Astrocyte of the hippocampus (primary cell): Measurements from ENCODE around the gene PRSS33.
A peak's percentile ranks its signal among the peaks of the same experiment; 100 is the strongest.

Source experiments
- DNase-seq: peaks from one replicate; pipeline ENCODE4 v3.0.0; 2011; ENCODE audit warnings: low read depth, low spot score

Gene PRSS33

GRCh38 chr16:2820836-2821486 lies 33.6 kb upstream of the PRSS33 start:
- DNase-seq: no peak

- DNase-seq: no peak
These were observed 32.8 kb upstream of the PRSS33 start for GRCh38 chr16:2819939-2820835.

GRCh38 chr16:2819179-2819938 lies 32.0 kb upstream of the PRSS33 start:
- DNase-seq: no peak

GRCh38 chr16:2818272-2818876 lies 31.0 kb upstream of the PRSS33 start:
- DNase-seq: no peak

- no peak for DNase-seq
These were observed 30.2 kb upstream of the PRSS33 start for GRCh38 chr16:2817340-2818271.

GRCh38 chr16:2816751-2817339 lies 29.5 kb upstream of the PRSS33 start, which contains the start of gene PRSS21:
TSS of gene PRSS21 (plus strand) at chr16:2817237. CDS start at chr16:2817269, 32 bp downstream.
- DNase-seq: no peak

- no peak for DNase-seq
These were observed 28.0 kb upstream of the PRSS33 start for GRCh38 chr16:2815299-2815771.

GRCh38 chr16:2814551-2815298 lies 27.4 kb upstream of the PRSS33 start:
- DNase-seq: no peak

GRCh38 chr16:2813771-2814221 lies 26.4 kb upstream of the PRSS33 start:
- no peak for DNase-seq

GRCh38 chr16:2811703-2812471 lies 24.5 kb upstream of the PRSS33 start:
- peak; percentile 45 for DNase-seq

GRCh38 chr16:2810651-2811050 lies 23.3 kb upstream of the PRSS33 start:
- no peak for DNase-seq

- DNase-seq: no peak
These were observed 21.9 kb upstream of the PRSS33 start for GRCh38 chr16:2809149-2809760.

GRCh38 chr16:2808181-2808580 lies 20.8 kb upstream of the PRSS33 start:
- no peak for DNase-seq

- no peak for DNase-seq
These were observed 18.9 kb upstream of the PRSS33 start for GRCh38 chr16:2806286-2806685.

- DNase-seq: no peak
These were observed 17.4 kb upstream of the PRSS33 start for GRCh38 chr16:2804728-2805127.

- no peak for DNase-seq
These were observed 16.3 kb upstream of the PRSS33 start for GRCh38 chr16:2803545-2804195.

- DNase-seq: no peak
These were observed 12.5 kb upstream of the PRSS33 start for GRCh38 chr16:2799859-2800226.
